HL-60 (cell line): ENCODE data around the gene LENEP.

Experiments
- GABPA ChIP-seq: IDR thresholded peaks from 2 replicates; pipeline ENCODE4 v1.6.1; 2012; ENCODE audit warnings: low read depth
- POLR2AphosphoS5 ChIP-seq: IDR thresholded peaks from 2 replicates; pipeline ENCODE4 v1.6.1; 2012; ENCODE audit warnings: low read depth
- SPI1 ChIP-seq: IDR thresholded peaks from 2 replicates; pipeline ENCODE4 v1.6.1; 2012; ENCODE audit warnings: low read depth, mild to moderate bottlenecking, borderline replicate concordance
- TF ChIP-seq, protein P1 (sequence below): IDR thresholded peaks from one replicate; pipeline ENCODE4 v1.5.1; 2011; ENCODE audit warnings: low read length, control low read depth, inconsistent platforms; ENCODE audit not compliant: insufficient read depth

DNA sequence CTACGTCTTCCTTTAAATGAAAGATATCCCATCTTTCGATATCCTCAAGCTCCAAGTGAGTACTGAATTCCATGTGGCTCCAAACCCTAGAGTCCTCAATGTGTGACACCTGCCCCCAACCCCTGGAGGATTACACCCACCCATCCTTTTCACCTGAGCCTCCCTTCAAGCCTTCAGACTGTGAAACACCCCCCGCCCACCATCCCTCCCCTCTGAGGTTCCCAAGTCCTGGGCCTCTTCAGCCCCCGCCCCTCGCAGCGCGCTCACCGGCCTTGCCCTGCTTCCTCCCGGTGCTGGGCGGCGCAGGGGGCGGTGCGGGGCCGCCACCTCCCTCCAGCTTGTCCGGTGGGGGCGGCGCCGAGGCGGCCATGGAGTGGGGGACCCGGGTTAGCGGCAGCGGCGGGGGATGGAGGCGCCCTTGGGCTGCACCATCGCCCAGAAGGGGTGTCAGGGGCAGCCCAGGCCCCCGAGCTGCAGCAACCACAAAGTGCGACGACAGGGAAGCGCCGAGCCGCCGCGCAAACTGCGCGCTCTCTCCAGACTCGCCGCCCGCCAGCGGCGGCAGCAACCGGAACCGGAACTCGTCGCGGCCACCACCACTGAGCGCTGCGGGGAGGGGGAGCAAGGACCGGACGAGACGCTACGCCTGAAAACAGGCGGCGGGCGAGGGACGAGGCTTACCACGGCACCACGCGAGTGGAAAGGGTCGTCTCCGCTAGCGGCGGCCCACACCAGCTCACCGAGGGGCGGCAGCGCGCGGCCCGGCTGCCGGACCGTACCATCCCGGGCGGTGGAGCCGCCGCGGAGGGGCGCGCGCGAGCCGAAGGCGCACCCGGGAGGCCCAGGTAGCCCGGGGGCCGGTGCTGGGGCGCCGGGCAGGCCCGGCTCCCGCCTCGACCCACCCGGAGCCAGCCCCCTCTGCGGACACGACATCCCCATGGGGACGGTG, 31.9 kb upstream of the LENEP start, which contains the start of gene PYGO2:
- TF ChIP-seq, protein P1, sequence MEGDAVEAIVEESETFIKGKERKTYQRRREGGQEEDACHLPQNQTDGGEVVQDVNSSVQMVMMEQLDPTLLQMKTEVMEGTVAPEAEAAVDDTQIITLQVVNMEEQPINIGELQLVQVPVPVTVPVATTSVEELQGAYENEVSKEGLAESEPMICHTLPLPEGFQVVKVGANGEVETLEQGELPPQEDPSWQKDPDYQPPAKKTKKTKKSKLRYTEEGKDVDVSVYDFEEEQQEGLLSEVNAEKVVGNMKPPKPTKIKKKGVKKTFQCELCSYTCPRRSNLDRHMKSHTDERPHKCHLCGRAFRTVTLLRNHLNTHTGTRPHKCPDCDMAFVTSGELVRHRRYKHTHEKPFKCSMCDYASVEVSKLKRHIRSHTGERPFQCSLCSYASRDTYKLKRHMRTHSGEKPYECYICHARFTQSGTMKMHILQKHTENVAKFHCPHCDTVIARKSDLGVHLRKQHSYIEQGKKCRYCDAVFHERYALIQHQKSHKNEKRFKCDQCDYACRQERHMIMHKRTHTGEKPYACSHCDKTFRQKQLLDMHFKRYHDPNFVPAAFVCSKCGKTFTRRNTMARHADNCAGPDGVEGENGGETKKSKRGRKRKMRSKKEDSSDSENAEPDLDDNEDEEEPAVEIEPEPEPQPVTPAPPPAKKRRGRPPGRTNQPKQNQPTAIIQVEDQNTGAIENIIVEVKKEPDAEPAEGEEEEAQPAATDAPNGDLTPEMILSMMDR, result peak; percentile 9
- TF ChIP-seq SPI1 (no peak), POLR2AphosphoS5 (peak; percentile 76), GABPA (peak; percentile 88)
